Peyer's patch (tissue), 4 donors: ENCODE measurements around the gene COL7A1. TPM values are rescaled to one million over a fixed set of nuclear protein-coding genes. Genes with fewer than 3 reads are reported as not detected.

ENCODE experiments used
- DNase-seq, 3 donors: peaks; one replicate each; pipeline ENCODE4 v3.0.0-alpha.2; 2017 to 2019
- H3K27ac ChIP-seq, 4 donors: fragments of 200-600 bp; sonication (generic); one replicate each; pipeline ENCODE4 v1.5.1; 2016 to 2019
- H3K27me3 ChIP-seq, 2 donors: fragments of 200-600 bp; sonication (generic); one replicate each; pipeline ENCODE4 v1.5.1; 2019
- H3K36me3 ChIP-seq, 3 donors: fragments of 200-600 bp; sonication (generic); one replicate each; pipeline ENCODE4 v1.5.1; 2016 to 2019
- H3K4me1 ChIP-seq, 4 donors: fragments of 200-600 bp; sonication (generic); one replicate each; pipeline ENCODE4 v1.5.1; 2016 to 2019
- H3K4me3 ChIP-seq, 4 donors: fragments of 200-600 bp; sonication (generic); 1 replicate in 3 of 4; 2 replicates in 1 of 4; pipeline ENCODE4 v1.5.1; 2016 to 2019; ENCODE audit warnings: mild to moderate bottlenecking in 1 of 4
- H3K9me3 ChIP-seq, 4 donors: fragments of 200-600 bp; sonication (generic); one replicate each; pipeline ENCODE4 v1.5.1; 2016 to 2019; ENCODE audit warnings: mild to moderate bottlenecking in 1 of 4
- POLR2A ChIP-seq, 2 donors: fragments of 450-650 bp; IDR thresholded peaks; one replicate each; pipeline ENCODE4 v1.5.1; 2017; ENCODE audit warnings: antibody characterized with exemption in 2 of 2, mild to moderate bottlenecking in 2 of 2, moderate library complexity in 2 of 2
- total RNA-seq, 4 donors: library from RNA; depleted of rRNA; stranded (reverse); fragments of >200 nt; gene quantifications; one replicate each; pipeline ENCODE4 v1.1.0, GENCODE V29; 2016
- TF ChIP-seq, protein P1 (sequence below), 6 experiments: fragments of 450-650 bp in 4 of 6; fragments of 200-600 bp in 2 of 6; sonication (generic) in 1 of 6; IDR thresholded peaks; one replicate each; pipeline ENCODE4 v1.5.1; 2017 to 2019; ENCODE audit warnings: antibody characterized with exemption in 6 of 6, mild to moderate bottlenecking in 3 of 6, moderate library complexity in 1 of 6

Gene COL7A1
- total RNA-seq, 4 donors from 2014 or later = 7.5 to 101 (median 21.7) TPM

DNA sequence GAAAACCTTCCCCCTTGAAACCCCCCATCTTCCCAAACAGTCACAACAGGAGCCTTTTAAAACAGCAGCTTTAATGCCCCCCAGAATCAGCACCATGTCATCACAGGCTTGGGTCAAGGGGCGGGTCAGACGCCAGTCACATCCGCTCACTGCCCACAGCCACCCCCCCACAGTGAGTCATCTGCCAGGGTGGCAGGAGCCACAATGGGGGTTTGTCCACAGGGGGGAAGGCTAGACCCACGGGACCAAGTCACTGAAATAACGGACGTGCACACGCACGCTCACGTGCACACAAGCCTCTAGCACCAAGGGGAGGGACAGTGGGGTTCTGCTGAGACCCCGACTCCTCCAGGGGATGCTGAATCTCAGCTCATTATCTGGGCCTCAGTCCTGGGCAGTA lies 31.1 kb downstream of the COL7A1 start:
- H3K36me3 ChIP-seq = no peaks in the 10 kb centered on the region
- peaks cover 0 to 14% (median 2%) of the 10 kb centered on the region in 4 donors for H3K4me1 ChIP-seq
- no peaks in the 10 kb centered on the region for H3K27me3 ChIP-seq
- TF ChIP-seq, protein P1, sequence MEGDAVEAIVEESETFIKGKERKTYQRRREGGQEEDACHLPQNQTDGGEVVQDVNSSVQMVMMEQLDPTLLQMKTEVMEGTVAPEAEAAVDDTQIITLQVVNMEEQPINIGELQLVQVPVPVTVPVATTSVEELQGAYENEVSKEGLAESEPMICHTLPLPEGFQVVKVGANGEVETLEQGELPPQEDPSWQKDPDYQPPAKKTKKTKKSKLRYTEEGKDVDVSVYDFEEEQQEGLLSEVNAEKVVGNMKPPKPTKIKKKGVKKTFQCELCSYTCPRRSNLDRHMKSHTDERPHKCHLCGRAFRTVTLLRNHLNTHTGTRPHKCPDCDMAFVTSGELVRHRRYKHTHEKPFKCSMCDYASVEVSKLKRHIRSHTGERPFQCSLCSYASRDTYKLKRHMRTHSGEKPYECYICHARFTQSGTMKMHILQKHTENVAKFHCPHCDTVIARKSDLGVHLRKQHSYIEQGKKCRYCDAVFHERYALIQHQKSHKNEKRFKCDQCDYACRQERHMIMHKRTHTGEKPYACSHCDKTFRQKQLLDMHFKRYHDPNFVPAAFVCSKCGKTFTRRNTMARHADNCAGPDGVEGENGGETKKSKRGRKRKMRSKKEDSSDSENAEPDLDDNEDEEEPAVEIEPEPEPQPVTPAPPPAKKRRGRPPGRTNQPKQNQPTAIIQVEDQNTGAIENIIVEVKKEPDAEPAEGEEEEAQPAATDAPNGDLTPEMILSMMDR (IDR thresholded peaks at IDR 0.05) = no peak
- TF ChIP-seq POLR2A (IDR thresholded peaks at IDR 0.05) = no peak
- DNase-seq = no peak
- no peaks in the 10 kb centered on the region for H3K9me3 ChIP-seq
- no peak overlapping the region for H3K4me3 ChIP-seq
- no peak overlapping the region for H3K27ac ChIP-seq

DNA sequence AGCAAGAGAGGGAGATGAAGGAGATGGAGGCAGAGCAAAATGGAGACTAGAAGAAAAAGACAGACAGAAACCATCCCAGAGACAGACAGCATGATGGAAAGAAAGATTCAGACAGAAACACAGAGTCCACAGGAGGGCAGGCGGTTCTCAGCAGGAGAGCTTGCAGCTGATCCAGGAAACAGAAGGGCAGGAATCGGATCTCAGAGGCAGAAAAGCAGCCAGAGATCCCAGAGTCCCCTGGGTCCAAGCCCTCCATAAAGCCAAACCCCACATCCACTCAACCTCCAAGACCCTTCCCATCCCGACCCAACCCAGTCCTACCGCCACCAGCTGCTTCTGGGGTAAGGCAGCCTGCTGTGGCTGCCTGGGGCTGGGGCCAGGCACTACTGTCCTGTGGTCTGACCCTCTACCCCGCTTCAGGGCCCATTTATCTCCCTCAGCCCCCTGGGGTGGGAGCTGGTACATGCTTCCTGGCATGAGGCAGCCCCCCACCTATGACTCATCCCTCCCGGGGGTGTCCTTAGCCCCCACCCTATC lies 31.7 kb downstream of the COL7A1 start, which contains the start of gene UCN2:
UCN2 (minus strand) TSS at position 400 of the 537 bp plus-strand sequence. CDS start 657 bp downstream, outside the sequence.
- Histone ChIP-seq H3K27me3 (no peaks in the 10 kb centered on the region), H3K27ac (no peak within 1 kb of the TSS), H3K4me3 (no peak within 1 kb of the TSS), H3K36me3 (no peaks in the 10 kb centered on the region), H3K4me1 (peaks cover 0 to 19% (median 2%) of the 10 kb centered on the region in 4 donors), H3K9me3 (no peaks in the 10 kb centered on the region)
- no peak for TF ChIP-seq POLR2A (IDR thresholded peaks at IDR 0.05)
- TF ChIP-seq, protein P1 (IDR thresholded peaks at IDR 0.05) = no peak
- DNase-seq = no peak

DNA sequence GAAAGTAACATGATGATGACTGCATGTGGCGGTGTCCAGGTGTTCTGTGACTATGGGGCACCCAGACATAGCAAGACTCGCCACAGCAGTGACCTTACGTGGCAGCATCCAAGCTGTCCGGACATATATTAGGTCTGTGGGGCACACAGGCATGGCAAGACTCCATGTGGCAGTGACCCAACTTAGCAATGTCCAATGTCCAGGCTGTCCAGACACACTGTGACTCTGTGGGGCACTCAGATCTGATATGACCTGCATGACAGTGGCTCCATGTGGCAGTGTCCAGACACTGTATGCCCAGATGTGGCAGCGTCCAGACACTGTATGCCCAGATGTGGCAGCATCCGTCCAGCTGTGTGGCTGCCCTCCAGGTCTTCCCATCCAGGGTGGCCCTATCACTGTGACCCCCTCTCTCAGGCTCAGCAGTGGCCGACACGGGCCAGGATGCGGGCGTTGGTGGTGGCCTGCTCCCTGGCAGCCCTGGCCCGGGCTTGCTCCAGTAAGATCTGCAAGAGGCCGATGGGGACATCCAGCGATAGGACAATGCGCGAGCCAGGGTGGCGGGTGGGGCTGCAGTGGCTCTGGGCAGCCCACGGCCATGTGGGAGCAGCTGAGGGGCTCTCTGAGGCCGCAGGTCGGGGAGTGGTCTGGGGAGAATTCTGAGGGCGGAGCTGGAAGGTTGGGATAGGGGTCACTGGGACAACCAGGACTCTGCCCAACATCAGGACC lies 32.6 kb downstream of the COL7A1 start:
- no peaks in the 10 kb centered on the region for H3K36me3 ChIP-seq
- no peaks in the 10 kb centered on the region for H3K27me3 ChIP-seq
- DNase-seq = no peak
- H3K4me3 ChIP-seq = no peak overlapping the region
- H3K4me1 ChIP-seq = peaks cover 1 to 27% (median 4%) of the 10 kb centered on the region in 4 donors
- no peaks in the 10 kb centered on the region for H3K9me3 ChIP-seq
- no peak overlapping the region for H3K27ac ChIP-seq
- no peak for TF ChIP-seq POLR2A (IDR thresholded peaks at IDR 0.05)
- TF ChIP-seq, protein P1 (IDR thresholded peaks at IDR 0.05) = no peak

DNA sequence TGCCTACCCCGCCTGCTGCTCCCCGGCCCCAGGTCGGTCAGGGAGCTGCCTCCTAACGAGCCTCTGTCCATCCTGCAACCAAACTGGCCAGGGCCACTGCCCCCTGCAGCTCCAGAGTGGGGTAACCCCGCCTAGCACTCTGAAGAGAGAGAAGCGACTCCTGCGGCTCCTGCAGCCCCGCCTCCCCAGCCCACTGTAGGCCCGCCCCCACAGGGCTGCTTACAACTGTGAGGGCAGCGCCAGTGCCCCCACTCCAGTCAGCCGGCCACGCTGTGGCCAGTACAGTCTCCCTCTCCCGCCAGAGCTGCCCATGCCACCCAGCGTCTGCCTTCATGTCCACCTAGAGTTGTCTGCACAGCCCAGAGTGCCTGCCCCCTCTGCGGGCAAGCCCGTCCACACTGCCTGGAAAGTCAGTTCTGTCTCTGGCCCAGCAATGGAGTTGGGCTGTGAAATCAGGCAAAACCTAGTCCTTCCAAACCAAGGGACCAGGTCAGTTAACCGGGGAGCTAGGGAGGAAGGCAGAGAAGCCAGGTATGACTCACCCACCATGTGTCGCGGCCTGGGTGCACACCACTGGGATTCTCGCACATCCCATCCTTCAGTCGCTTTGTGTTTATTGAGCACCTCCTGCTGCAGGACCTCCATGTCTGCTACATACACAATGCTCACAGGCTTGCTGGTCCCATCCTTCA lies 33.9 kb downstream of the COL7A1 start:
- DNase-seq = peak in 2 of 3 donors; percentile 31 to 64
- Histone ChIP-seq H3K4me3 (peak overlapping the region in 2 of 4 donors; percentile 3 to 34), H3K36me3 (no peaks in the 10 kb centered on the region), H3K27ac (peak overlapping the region in 2 of 4 donors; percentile 2 to 42), H3K27me3 (no peaks in the 10 kb centered on the region), H3K9me3 (no peaks in the 10 kb centered on the region), H3K4me1 (peaks cover 5 to 33% (median 10%) of the 10 kb centered on the region in 4 donors)
- no peak for TF ChIP-seq POLR2A (IDR thresholded peaks at IDR 0.05)
- TF ChIP-seq, protein P1 (IDR thresholded peaks at IDR 0.05) = peak in 1 of 6 experiments; percentile 4

DNA sequence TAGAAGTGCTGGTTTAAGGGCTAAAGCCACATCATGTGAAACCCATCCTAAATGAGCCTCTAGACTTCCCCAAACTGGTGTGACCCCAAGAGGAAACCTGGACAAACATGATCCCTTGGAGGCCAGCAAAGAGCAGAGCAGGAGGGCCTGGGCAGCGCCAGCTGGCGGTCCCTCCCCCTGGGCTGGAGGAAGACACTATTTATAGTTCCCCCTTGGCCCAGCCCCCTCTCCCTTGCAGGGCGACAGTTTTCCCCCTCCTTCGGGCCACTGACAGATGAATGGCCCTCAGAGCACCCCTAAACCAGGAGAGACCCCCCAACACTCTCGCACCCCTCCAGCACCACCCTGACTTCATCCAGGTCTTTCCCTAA lies 34.5 kb downstream of the COL7A1 start:
- peak overlapping the region in 2 of 4 donors; percentile 3 to 34 for H3K4me3 ChIP-seq

More for the DNA sequence above, 34.5 kb downstream of the COL7A1 start:
- Histone ChIP-seq H3K27me3 (no peaks in the 10 kb centered on the region), H3K4me1 (peaks cover 5 to 35% (median 11%) of the 10 kb centered on the region in 4 donors), H3K27ac (peak overlapping the region in 2 of 4 donors; percentile 2 to 42), H3K36me3 (no peaks in the 10 kb centered on the region), H3K9me3 (no peaks in the 10 kb centered on the region)
- TF ChIP-seq POLR2A (IDR thresholded peaks at IDR 0.05) = no peak
- TF ChIP-seq, protein P1 (IDR thresholded peaks at IDR 0.05) = no peak
- no peak for DNase-seq
